ENCODE data around the gene PLP2. TPM values are rescaled to one million over a fixed set of nuclear protein-coding genes. Genes with fewer than 3 reads are reported as not detected.

PLP2 gene
- total RNA-seq, 2 donors from 2014 or later, result 1.9 to 2.0 TPM

DNA sequence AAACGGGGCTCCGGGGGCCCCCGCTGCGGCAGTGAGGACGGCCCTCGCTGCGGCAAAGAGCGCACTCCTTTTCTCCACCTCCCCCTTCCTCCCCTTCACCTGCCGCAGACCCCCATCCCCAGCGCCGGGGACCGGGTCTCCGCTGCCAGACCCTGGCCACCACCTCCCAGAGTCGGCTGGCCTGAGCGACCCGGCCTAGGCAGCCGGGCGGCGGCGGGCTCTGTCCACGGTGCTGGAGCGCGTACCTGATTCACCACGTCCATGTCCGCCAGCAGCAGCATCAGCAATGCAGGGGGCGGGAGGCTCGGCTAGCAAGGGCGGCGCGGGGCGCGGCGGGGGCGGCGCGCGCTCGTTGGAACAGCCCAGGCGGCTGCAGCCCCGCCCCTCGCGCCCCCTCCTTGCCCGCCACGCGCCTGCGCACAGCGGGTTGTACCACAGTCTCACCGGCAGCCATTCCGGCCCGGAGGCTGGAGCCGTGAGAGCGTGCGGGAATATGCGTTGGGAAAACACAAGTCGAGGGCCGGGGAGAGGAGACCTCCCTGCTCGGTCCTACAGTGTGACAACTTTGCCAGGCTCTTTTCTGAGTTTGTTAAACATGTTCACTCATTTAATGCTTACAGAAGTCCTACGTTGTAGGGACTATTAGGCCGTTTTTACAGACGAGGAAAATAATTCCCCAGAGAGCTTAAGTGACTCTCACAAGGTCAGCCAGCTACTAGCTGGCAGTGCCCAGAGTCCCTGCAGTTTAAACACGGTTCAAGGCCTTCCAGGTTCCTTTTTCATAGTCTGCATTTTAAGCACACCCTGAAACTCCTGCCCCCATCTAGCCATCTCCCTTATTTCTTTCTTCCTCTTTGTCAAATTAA, 28.4 kb downstream of the PLP2 start, which contains the start of gene SYP:
TSS of gene SYP (minus strand) at position 288 of the 866 bp plus-strand sequence. CDS start at position 281, 7 bp downstream.
- no peak for TF ChIP-seq CTCF (conservative IDR thresholded peaks at IDR 0.05)
- 4 to 22% methylated on average over 1 to 60 of the region's 61 CpGs for WGBS, 2 experiments (ENCODE audit: insufficient coverage in 1 of 2, insufficient read length in 1 of 2)
- Histone ChIP-seq H3K36me3 (ENCODE audit: control insufficient read depth, insufficient read depth, low read length) (no peaks in the 10 kb centered on the region), H3K9ac (ENCODE audit: extremely low read depth, low read length, poor library complexity, severe bottlenecking) (no peak within 1 kb of the TSS), H3K4me3 (ENCODE audit: low read length) (no peak within 1 kb of the TSS), H3K4me1 (ENCODE audit: control insufficient read depth, insufficient read depth, low read length) (no peaks in the 10 kb centered on the region), H3K27me3 (ENCODE audit: control insufficient read depth, insufficient read depth, low read length, poor library complexity, severe bottlenecking) (peaks cover 22% of the 10 kb centered on the region), H3K9me3 (ENCODE audit: control insufficient read depth, low read length) (no peaks in the 10 kb centered on the region), H3K27ac (ENCODE audit: low read depth, low read length) (no peak within 1 kb of the TSS)
- Mint-ChIP-seq H3K27ac (no peak within 1 kb of the TSS), H3K36me3 (ENCODE audit: low read depth) (no peaks in the 10 kb centered on the region), H3K9me3 (peaks cover 59% of the 10 kb centered on the region), H3K27me3 (ENCODE audit: insufficient read depth) (peaks cover 17% of the 10 kb centered on the region), H3K4me1 (peaks cover 6% of the 10 kb centered on the region), H3K4me3 (no peak within 1 kb of the TSS)
- peak; percentile 96 for DNase-seq

DNA sequence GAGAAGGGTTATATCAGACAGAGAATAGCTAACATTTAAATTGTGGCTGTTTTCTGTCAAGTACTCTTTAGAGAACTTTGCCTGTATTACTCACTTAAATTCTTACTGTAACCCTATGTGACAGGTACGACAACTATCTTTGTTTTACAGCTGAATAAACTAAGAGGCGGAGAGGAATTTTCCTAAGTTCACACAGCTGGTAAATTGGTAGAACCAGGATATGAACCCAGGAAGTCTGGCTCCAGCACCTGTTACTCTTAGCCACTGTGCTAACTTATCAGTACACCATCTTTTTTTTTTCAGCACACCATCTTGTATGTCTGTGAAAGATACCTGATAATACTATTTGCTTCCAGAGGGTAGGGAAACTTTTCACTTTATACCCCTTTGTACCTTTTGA, 30.3 kb downstream of the PLP2 start:
- Mint-ChIP-seq H3K4me3 (no peak overlapping the region), H3K27me3 (ENCODE audit: insufficient read depth) (peaks cover 17% of the 10 kb centered on the region), H3K4me1 (peaks cover 3% of the 10 kb centered on the region), H3K27ac (no peak overlapping the region), H3K36me3 (ENCODE audit: low read depth) (no peaks in the 10 kb centered on the region), H3K9me3 (peaks cover 53% of the 10 kb centered on the region)
- 89 to 94% methylated on average over 2 of the region's 2 CpGs for WGBS, 2 experiments (ENCODE audit: insufficient coverage in 1 of 2, insufficient read length in 1 of 2)
- H3K36me3 ChIP-seq (ENCODE audit: control insufficient read depth, insufficient read depth, low read length), result no peaks in the 10 kb centered on the region
- no peak overlapping the region for H3K4me3 ChIP-seq (ENCODE audit: low read length)
- no peaks in the 10 kb centered on the region for H3K9me3 ChIP-seq (ENCODE audit: control insufficient read depth, low read length)
- TF ChIP-seq CTCF (conservative IDR thresholded peaks at IDR 0.05), result no peak
- H3K9ac ChIP-seq (ENCODE audit: extremely low read depth, low read length, poor library complexity, severe bottlenecking), result no peak overlapping the region
- H3K27ac ChIP-seq (ENCODE audit: low read depth, low read length), result no peak overlapping the region
- peaks cover 22% of the 10 kb centered on the region for H3K27me3 ChIP-seq (ENCODE audit: control insufficient read depth, insufficient read depth, low read length, poor library complexity, severe bottlenecking)
- no peak for DNase-seq
- H3K4me1 ChIP-seq (ENCODE audit: control insufficient read depth, insufficient read depth, low read length), result no peaks in the 10 kb centered on the region

- no peak for DNase-seq
- Mint-ChIP-seq H3K4me1 (no peaks in the 10 kb centered on the region), H3K36me3 (ENCODE audit: low read depth) (no peaks in the 10 kb centered on the region), H3K9me3 (peaks cover 51% of the 10 kb centered on the region), H3K27me3 (ENCODE audit: insufficient read depth) (peaks cover 9% of the 10 kb centered on the region), H3K4me3 (no peak overlapping the region), H3K27ac (no peak overlapping the region)
- Histone ChIP-seq H3K9ac (ENCODE audit: extremely low read depth, low read length, poor library complexity, severe bottlenecking) (no peak overlapping the region), H3K4me1 (ENCODE audit: control insufficient read depth, insufficient read depth, low read length) (no peaks in the 10 kb centered on the region), H3K36me3 (ENCODE audit: control insufficient read depth, insufficient read depth, low read length) (no peaks in the 10 kb centered on the region), H3K9me3 (ENCODE audit: control insufficient read depth, low read length) (no peaks in the 10 kb centered on the region), H3K27ac (ENCODE audit: low read depth, low read length) (no peak overlapping the region), H3K4me3 (ENCODE audit: low read length) (no peak overlapping the region), H3K27me3 (ENCODE audit: control insufficient read depth, insufficient read depth, low read length, poor library complexity, severe bottlenecking) (peaks cover 11% of the 10 kb centered on the region)
- WGBS, 2 experiments (ENCODE audit: insufficient coverage in 1 of 2, insufficient read length in 1 of 2), result 89% methylated on average over 3 of the region's 3 CpGs; no CpG with 5 or more reads in 1 of the 2 experiments
- TF ChIP-seq CTCF (conservative IDR thresholded peaks at IDR 0.05), result no peak
Measured at GRCh38 chrX:49203536-49203935, 31.8 kb downstream of the PLP2 start.

All from endodermal cell (in vitro differentiated cells).